ENCODE data around the gene CTTNBP2.

The CTTNBP2 gene

GRCh38 chr7:117793521-117793920, 79.7 kb downstream of the CTTNBP2 start:
- Histone ChIP-seq H3K9ac (ENCODE audit: low read length) (no peak overlapping the region), H3K27me3 (ENCODE audit: low read length) (no peaks in the 10 kb centered on the region), H3K27ac (ENCODE audit: low read depth, low read length) (no peak overlapping the region), H3F3A (ENCODE audit: insufficient read depth) (no peaks in the 10 kb centered on the region), H3K4me2 (ENCODE audit: low read depth, low read length, poor library complexity, severe bottlenecking) (no peak overlapping the region), H3K4me3 (ENCODE audit: insufficient read depth, low read length, poor library complexity, severe bottlenecking) (no peak overlapping the region), H3K9me2 (replicated peaks; ENCODE audit: insufficient read depth, low read length) (no peaks in the 10 kb centered on the region), H3K36me3 (ENCODE audit: low read length) (no peaks in the 10 kb centered on the region), H2AFZ (ENCODE audit: low read depth, low read length, severe bottlenecking) (no peak overlapping the region), H3K9me3 (ENCODE audit: insufficient read depth, low read length) (no peaks in the 10 kb centered on the region), H3K79me2 (ENCODE audit: insufficient read depth, low read length) (no peaks in the 10 kb centered on the region), H4K20me1 (ENCODE audit: low read depth, low read length) (no peaks in the 10 kb centered on the region)
- TF ChIP-seq EZH2phosphoT487 (conservative IDR thresholded peaks at IDR 0.05; ENCODE audit: low read length): no peak
- TF ChIP-seq CTCF (IDR thresholded peaks at IDR 0.05; ENCODE audit: insufficient read depth, low read length, poor library complexity, severe bottlenecking): no peak

- Histone ChIP-seq H3K9me3 (ENCODE audit: insufficient read depth, low read length) (no peaks in the 10 kb centered on the region), H3K79me2 (ENCODE audit: insufficient read depth, low read length) (no peaks in the 10 kb centered on the region), H3K4me3 (ENCODE audit: insufficient read depth, low read length, poor library complexity, severe bottlenecking) (no peak overlapping the region), H3K27ac (ENCODE audit: low read depth, low read length) (no peak overlapping the region), H4K20me1 (ENCODE audit: low read depth, low read length) (no peaks in the 10 kb centered on the region), H3K4me2 (ENCODE audit: low read depth, low read length, poor library complexity, severe bottlenecking) (no peak overlapping the region), H3K9ac (ENCODE audit: low read length) (no peak overlapping the region), H3F3A (ENCODE audit: insufficient read depth) (no peaks in the 10 kb centered on the region), H2AFZ (ENCODE audit: low read depth, low read length, severe bottlenecking) (no peak overlapping the region), H3K27me3 (ENCODE audit: low read length) (no peaks in the 10 kb centered on the region), H3K9me2 (replicated peaks; ENCODE audit: insufficient read depth, low read length) (no peaks in the 10 kb centered on the region), H3K36me3 (ENCODE audit: low read length) (no peaks in the 10 kb centered on the region)
- TF ChIP-seq EZH2phosphoT487 (conservative IDR thresholded peaks at IDR 0.05; ENCODE audit: low read length) (no peak), CTCF (IDR thresholded peaks at IDR 0.05; ENCODE audit: insufficient read depth, low read length, poor library complexity, severe bottlenecking) (no peak)
Measured at GRCh38 chr7:117791877-117792780, 81.1 kb downstream of the CTTNBP2 start.

- no peak for TF ChIP-seq EZH2phosphoT487 (conservative IDR thresholded peaks at IDR 0.05; ENCODE audit: low read length)
- TF ChIP-seq CTCF (IDR thresholded peaks at IDR 0.05; ENCODE audit: insufficient read depth, low read length, poor library complexity, severe bottlenecking): no peak
- H3K9me2 ChIP-seq (replicated peaks; ENCODE audit: insufficient read depth, low read length): no peaks in the 10 kb centered on the region
- no peaks in the 10 kb centered on the region for H4K20me1 ChIP-seq (ENCODE audit: low read depth, low read length)
- H3K36me3 ChIP-seq (ENCODE audit: low read length): no peaks in the 10 kb centered on the region
- no peaks in the 10 kb centered on the region for H3K79me2 ChIP-seq (ENCODE audit: insufficient read depth, low read length)
- no peaks in the 10 kb centered on the region for H3K27me3 ChIP-seq (ENCODE audit: low read length)
- no peak overlapping the region for H3K4me3 ChIP-seq (ENCODE audit: insufficient read depth, low read length, poor library complexity, severe bottlenecking)
- no peak overlapping the region for H3K9ac ChIP-seq (ENCODE audit: low read length)
- H3F3A ChIP-seq (ENCODE audit: insufficient read depth): no peaks in the 10 kb centered on the region
- H3K9me3 ChIP-seq (ENCODE audit: insufficient read depth, low read length): no peaks in the 10 kb centered on the region
- no peak overlapping the region for H2AFZ ChIP-seq (ENCODE audit: low read depth, low read length, severe bottlenecking)
- no peak overlapping the region for H3K27ac ChIP-seq (ENCODE audit: low read depth, low read length)
- H3K4me2 ChIP-seq (ENCODE audit: low read depth, low read length, poor library complexity, severe bottlenecking): no peak overlapping the region
Measured at GRCh38 chr7:117790731-117791130, 82.5 kb downstream of the CTTNBP2 start.
